ENCODE data around the gene MAPKAPK2.

Gene MAPKAPK2

DNA sequence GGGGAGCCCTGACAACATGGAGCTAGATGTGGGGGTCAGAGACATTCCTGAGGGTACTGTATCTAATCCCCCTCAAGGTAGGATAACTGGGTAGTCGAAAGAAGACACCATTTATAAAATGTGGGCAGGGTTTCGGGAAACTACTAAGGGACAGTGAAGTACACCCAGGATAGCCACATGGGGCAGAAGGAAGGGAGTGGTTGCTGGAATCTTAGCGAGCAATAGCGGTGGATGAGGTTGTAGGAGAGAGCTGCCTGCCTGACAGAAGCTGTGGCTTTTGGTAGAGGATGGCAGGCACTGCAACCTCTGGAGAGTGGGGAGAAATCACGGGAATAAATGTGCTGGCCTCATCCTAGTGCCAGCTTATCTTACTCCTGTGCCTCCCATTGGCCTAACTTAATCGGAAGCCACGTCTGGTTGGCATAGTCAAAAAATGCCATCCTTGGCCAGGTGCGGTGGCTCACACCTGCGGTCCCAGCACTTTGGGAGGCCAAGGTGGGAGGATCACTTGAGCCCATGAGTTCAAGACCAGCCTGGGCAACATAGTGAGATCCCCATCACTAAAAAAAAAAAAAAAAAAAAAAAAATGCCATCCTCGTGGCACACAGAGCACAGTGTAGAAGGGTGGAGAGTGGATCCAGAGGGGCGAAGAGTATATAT is 23.4 kb upstream of the MAPKAPK2 start:
- DNase-seq (ENCODE audit: low read depth) = no peak

DNA sequence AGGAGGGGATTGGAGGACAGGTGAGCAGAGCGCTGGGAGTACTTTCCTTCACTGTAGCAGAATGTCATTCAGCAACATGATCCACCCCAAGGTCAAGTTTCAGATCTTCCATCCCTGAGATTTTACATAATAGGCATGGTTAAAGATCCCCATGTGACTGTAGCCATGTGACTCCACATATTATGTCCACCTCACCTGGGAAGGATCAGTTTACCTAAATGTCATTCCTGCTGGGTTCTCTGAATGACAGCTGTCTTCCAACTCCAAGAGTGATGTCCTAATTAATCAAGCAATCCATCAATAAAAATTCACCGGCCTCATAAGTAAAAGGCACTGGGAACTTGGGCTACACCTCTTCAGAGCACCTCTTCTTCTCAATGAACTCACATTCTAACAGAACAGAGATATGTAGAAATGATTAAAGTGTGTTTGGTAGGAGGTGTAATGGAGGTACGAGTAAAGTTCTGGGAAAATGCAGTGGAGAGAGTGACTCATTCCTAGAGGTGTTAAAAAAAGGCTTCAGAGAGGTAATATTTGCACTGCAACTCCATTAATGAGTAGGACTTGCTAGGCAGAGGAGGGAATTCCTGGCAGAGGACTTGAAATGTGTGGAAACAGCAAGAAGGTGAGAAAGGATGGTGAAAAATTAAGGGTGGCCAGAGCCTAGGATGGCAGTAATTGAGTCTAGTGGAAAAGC is 22.2 kb upstream of the MAPKAPK2 start:
- DNase-seq (ENCODE audit: low read depth) = no peak

DNA sequence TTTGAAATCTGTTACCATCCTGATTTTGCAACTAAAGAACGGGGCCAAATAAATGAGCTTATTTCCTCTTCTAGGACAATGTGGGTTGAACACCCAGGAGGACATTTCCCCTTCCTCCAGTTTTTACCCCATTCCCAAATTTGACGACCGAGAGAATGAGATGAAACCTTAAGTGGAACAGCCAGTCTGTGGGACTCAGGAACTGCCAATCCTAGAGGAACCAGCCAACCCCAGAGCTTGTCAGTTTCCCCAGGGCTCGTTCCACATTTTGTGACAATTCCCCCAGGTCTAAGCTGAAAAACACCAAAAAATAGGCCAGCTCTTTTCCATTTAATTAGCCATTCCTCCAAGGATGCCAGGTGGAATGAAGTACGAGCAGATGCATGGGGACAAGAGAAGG is 21.3 kb upstream of the MAPKAPK2 start:
- no peak for DNase-seq (ENCODE audit: low read depth)

- DNase-seq (ENCODE audit: low read depth) = peak; percentile 39
Observed at GRCh38 chr1:206663832-206664652, 20.7 kb upstream of the MAPKAPK2 start.

DNA sequence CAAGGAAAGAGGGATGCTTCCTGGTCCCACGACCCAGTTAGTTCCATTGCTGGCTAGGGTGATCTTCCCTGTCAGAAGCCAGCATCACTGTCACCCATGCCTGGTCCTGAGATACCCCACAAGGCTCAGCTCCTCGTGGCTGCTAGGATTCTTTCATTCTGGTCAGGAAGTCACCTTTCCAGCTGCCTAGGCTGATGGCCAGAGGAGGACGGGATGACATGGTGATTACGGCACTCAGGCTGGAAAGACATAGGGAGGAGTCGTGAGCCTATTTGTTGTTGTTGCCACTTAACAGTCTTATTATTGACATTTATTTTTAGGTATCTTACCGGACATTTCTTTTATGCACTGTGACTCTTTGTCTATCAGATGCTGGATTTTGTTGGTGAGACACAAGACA is 20.0 kb upstream of the MAPKAPK2 start:
- no peak for DNase-seq (ENCODE audit: low read depth)

DNA sequence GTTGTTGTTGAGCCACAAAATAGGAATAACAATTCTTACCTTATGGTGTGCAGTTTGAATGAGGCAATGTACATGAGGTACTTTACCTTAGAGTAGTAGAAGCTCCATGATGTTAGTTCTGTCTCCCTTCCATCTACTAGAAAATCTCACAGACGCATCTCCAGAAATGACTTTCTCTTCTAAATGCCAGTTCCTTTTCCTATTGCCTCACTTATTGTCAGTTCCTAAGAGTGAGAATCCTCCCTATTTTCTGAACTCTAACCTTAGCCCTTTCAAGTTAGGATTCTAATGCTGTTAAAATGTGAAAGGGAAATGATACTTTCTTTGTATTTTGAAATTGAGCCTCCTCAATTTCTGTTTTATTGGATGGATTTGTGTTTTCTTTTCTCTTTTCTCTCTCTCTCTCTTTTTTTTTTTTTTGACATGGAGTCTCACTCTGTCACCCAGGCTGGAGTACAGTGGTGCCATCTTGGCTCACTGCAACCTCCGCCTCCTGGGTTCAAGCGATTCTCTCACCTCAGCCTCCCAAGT is 18.6 kb upstream of the MAPKAPK2 start:
- no peak for DNase-seq (ENCODE audit: low read depth)

DNA sequence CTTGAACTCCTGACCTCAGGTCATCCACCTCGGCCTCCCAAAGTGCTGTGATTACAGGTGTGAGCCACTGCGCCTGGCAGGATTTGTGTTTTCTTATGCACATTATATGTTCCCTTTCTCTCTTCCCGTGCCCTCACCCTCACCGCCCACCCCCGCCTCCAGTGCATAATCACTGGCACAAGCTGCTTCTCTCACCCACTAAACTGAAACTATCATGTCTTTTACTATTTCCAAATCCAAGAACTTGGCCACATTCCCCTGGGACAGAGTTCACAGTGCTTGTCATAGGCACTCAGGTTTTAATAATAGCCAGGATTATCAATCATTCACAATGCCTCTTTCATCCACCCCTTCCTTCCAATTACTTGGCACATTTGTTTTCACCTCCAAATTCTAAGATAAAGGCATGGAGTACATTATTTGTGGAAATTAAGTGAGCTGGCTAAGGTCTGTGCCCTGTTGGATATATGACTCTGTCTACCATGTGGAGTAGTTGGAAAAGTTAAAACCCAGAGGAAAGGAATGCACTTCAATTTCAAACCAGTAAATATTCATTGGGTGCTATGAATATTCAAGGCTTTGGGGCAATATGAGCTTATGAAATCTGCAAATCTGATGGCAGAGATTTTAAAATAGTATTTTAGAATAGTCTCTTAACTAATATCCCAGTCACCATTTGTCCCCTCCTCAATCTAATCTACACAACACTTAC is 17.6 kb upstream of the MAPKAPK2 start:
- no peak for DNase-seq (ENCODE audit: low read depth)

DNA sequence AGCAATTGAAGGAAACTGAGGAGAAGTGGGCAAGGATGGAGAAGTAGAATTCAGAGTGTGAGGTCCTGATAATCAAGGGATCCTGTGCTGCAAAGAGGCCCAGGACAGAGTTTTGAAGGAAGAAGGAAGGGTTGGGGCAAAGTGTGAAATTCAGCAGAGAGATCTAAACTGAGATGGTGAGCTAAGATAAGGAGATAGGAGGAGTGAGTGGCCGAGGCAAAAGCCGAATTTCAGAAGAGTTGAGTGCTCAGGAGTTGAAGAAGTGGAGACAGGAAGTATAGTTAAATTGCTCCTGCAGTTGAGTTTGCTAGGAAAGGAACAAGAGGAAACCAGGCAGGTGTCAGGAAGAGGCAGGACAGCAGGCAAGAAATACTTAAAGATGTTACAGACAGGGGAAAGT is 16.4 kb upstream of the MAPKAPK2 start:
- no peak for DNase-seq (ENCODE audit: low read depth)

- DNase-seq (ENCODE audit: low read depth) = no peak
Observed at GRCh38 chr1:206668874-206669410, 15.8 kb upstream of the MAPKAPK2 start.

- no peak for DNase-seq (ENCODE audit: low read depth)
Observed at GRCh38 chr1:206672011-206672688, 12.6 kb upstream of the MAPKAPK2 start.

GRCh38 chr1:206672844-206673758 is 11.6 kb upstream of the MAPKAPK2 start:
- no peak for DNase-seq (ENCODE audit: low read depth)

- DNase-seq (ENCODE audit: low read depth) = no peak
Observed at GRCh38 chr1:206674236-206674635, 10.5 kb upstream of the MAPKAPK2 start.

DNA sequence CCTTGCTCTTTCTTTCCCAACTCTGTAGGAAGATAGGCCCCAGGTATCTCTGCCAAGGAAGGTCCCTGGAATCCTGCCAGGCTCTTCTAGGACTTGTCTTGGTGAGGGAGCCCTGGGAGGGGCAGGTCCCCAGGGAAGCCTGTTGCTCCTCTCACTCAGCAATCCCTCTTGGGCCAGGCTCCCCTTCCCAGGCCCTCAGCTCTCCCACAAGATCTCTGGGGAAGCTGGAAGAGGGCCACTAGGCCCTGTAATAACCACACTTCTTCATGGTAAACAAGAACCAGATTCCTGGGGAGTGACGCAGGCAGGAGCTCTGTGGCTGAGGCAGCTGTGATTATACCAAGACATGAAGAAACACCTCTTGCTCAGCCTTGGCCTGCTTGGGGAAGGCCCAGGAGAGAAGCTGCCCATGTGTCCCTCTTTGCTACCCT is 9.9 kb upstream of the MAPKAPK2 start:
- DNase-seq (ENCODE audit: low read depth) = peak; percentile 97

DNA sequence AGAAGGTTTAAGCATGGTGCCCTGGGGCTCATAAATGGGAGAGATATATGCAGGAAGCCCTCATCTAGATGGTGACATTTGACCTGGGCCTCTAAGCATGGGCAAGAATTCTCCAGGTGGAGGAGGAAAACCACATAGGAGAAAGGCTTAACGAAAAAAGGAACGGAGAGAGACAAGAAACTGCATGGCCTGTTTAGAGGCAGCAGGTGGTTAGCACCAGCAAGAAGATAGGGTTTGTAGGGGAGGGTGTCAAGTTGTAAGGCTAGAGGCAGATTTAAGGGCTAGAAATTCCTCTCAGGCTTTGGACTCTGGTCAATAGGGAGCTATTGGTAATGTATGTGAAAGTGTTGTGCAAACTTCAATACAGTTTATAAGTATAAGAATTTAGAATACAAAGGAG is 8.2 kb upstream of the MAPKAPK2 start:
- no peak for DNase-seq (ENCODE audit: low read depth)

DNA sequence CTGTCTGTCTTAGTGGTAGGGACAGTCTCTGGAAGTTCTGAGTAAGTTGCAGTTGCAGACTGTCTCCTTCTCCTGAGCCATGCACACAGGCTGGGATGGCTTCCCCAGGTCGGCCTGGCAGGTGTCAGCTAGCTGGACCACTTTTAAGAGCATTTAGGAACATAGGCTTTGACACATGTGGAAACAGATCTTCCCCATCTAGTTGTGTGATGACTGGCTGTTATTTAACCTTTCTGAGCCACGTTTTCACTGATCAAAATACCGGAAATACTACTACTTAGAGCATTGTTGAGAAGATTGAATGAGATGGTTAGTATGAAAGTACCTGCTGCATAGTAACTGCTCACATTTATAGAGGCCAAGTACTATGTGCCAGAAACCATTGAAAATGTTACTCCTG is 6.2 kb upstream of the MAPKAPK2 start:
- no peak for DNase-seq (ENCODE audit: low read depth)

GRCh38 chr1:206679738-206680211 is 4.9 kb upstream of the MAPKAPK2 start:
- no peak for DNase-seq (ENCODE audit: low read depth)

DNA sequence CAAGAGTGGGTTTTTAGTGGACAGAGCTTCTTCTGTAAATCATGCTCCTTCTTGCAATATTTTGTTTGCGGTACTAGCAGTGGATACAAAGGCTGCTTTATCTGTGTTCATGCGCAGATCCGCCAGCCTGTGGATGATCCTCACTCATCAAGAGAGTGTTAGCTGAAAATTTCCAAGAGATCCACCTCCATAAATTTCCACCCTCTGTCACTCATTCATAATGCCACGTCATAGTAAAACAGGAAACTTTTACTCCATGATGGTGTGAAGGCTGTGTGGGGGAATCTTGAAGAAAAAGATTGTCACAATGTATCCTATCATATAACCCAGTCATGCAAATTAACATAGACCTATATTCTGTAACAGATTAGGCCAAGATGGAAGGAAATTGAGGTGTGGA is 4.4 kb upstream of the MAPKAPK2 start:
- no peak for DNase-seq (ENCODE audit: low read depth)

GRCh38 chr1:206681359-206681758 is 3.3 kb upstream of the MAPKAPK2 start:
- no peak for DNase-seq (ENCODE audit: low read depth)

DNA sequence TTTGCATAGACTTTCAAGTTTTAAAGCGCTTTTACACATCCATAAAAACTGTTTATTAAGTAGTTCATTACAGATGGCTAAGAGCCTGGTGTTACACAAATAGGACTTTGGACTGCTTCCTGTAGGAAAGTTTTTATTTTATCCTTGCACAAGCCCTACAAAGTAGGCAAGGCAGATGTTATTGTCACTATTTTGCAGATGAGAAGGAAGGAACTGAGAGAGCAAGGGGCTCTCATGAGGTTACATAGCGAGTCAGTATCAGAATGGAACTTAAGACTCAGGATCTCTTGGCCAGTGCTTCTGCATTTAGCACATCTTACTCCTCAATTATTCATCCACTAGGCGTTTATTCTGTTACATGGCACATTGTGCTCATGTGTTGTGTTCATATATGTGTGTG is 2.6 kb upstream of the MAPKAPK2 start:
- DNase-seq (ENCODE audit: low read depth) = no peak

GRCh38 chr1:206683313-206683712 is 1.4 kb upstream of the MAPKAPK2 start:
- no peak for DNase-seq (ENCODE audit: low read depth)

Data from fibroblast of gingiva (primary cell).